ENCODE measurements around the gene HECTD1.

GRCh38 chr14:31212893-31213292 is 5.3 kb upstream of the HECTD1 start:
- TF ChIP-seq CTCF (conservative IDR thresholded peaks at IDR 0.05; ENCODE audit: low read depth, low read length) (no peak), EZH2 (IDR thresholded peaks at IDR 0.05; ENCODE audit: borderline replicate concordance, low read depth, low read length, poor library complexity, severe bottlenecking) (no peak)
